K562 (cell line): ENCODE measurements around the gene MED12. TPM values are rescaled to one million over a fixed set of nuclear protein-coding genes. Genes with fewer than 3 reads are reported as not detected.

Experiments used
- ATAC-seq: fragments of 200-7000 bp; cut with Tn5 transposase; 3 replicates; pipeline ENCODE4 v1.9.1; 2020; ENCODE audit warnings: moderate library complexity
- BruUV-seq: library from RNA; stranded (reverse); fragments of 400-500 nt; replicated peaks from 2 replicates; lab custom pipeline; 2021; lab: Mats Ljungman, UMichigan
- CTCF ChIA-PET: fragments of 300-600 bp; formaldehyde crosslinking; extraction: SDS; loops from one replicate; lab custom pipeline; 2021; ENCODE audit warnings: low intra/inter-chr PET ratio; lab: Yijun Ruan, JAX
- POLR2A ChIA-PET: fragments of 300-600, 350-650 bp; sonication (Branson Sonifier 250); formaldehyde crosslinking; extraction: SDS; loops from one replicate; lab custom pipeline; 2021; ENCODE audit warnings: antibody characterized with exemption, inconsistent platforms; lab: Yijun Ruan, JAX
- DNase-seq, 4 experiments: peaks; one replicate each; pipeline versions ENCODE4 v3.0.0 to v3.0.0-alpha.2; 2011 to 2018; ENCODE audit warnings: low spot score in 3 of 4, mixed read lengths in 3 of 4; ENCODE audit errors: extremely low read depth in 1 of 4
- FAIRE-seq: peaks from 2 replicates; lab custom pipeline; 2011; peaks lifted over from hg19 to GRCh38; lab: Jason Lieb, UNC
- H2AFZ ChIP-seq: 2 replicates; pipeline ENCODE4 v1.6.0; 2011; ENCODE audit warnings: low read depth, low read length, control low read depth, inconsistent platforms
- H3K27ac ChIP-seq: fragments of 200-600 bp; 3 replicates; pipeline ENCODE4 v1.8.0; 2011; ENCODE audit warnings: low read depth, mild to moderate bottlenecking, control low read depth, inconsistent platforms, low read length, moderate library complexity, mixed read lengths; ENCODE audit errors: extremely low read depth
- H3K27me3 ChIP-seq, 2 experiments: fragments of 300-600 bp in 1 of 2; 2 replicates in 1 of 2; 3 replicates in 1 of 2; pipeline versions ENCODE4 v1.6.0 to v1.8.0; 2011; ENCODE audit warnings: inconsistent platforms in 2 of 2, low read length in 2 of 2, mild to moderate bottlenecking in 1 of 2, mixed read lengths in 1 of 2, moderate library complexity in 1 of 2; ENCODE audit not compliant: control insufficient read depth in 2 of 2, insufficient read depth in 2 of 2
- H3K36me3 ChIP-seq: fragments of 300-600 bp; 3 replicates; pipeline ENCODE4 v1.8.0; 2011; ENCODE audit warnings: mild to moderate bottlenecking, low read length, inconsistent platforms; ENCODE audit not compliant: control insufficient read depth, insufficient read depth
- H3K4me1 ChIP-seq, 2 experiments: fragments of 200-600 bp in 1 of 2; replicated peaks in 1 of 2; 2 replicates in 1 of 2; 3 replicates in 1 of 2; pipeline versions ENCODE4 v1.5.1 to v1.8.0; 2011; ENCODE audit warnings: inconsistent platforms in 2 of 2, low read length in 2 of 2, mild to moderate bottlenecking in 1 of 2, mixed read lengths in 1 of 2, moderate library complexity in 1 of 2; ENCODE audit not compliant: control insufficient read depth in 2 of 2, insufficient read depth in 2 of 2
- H3K4me2 ChIP-seq: 2 replicates; pipeline ENCODE4 v1.6.1; 2011; ENCODE audit warnings: low read length, control low read depth, inconsistent platforms, mixed read lengths; ENCODE audit not compliant: insufficient read depth
- H3K4me3 ChIP-seq: fragments of 200-600 bp; sonication (generic), shearing (Covaris generic); 2 replicates; pipeline ENCODE4 v1.5.1; 2016; ENCODE audit warnings: control low read depth, inconsistent platforms
- H3K79me2 ChIP-seq: fragments of 200-600 bp; 3 replicates; pipeline ENCODE4 v1.8.0; 2011; ENCODE audit warnings: low read length, inconsistent platforms; ENCODE audit not compliant: control insufficient read depth, insufficient read depth
- H3K9ac ChIP-seq, 2 experiments: 2 replicates each; pipeline versions ENCODE4 v1.6.0 to v1.6.1; 2011; ENCODE audit warnings: low read depth in 2 of 2, low read length in 2 of 2, control low read depth in 1 of 2, inconsistent platforms in 1 of 2, mild to moderate bottlenecking in 1 of 2, mixed read lengths in 1 of 2; ENCODE audit not compliant: insufficient read depth in 1 of 2
- H3K9me1 ChIP-seq: one replicate; pipeline ENCODE4 v1.6.0; 2011; ENCODE audit warnings: inconsistent platforms, mild to moderate bottlenecking, low read length, moderate library complexity; ENCODE audit not compliant: control insufficient read depth, insufficient read depth
- H3K9me3 ChIP-seq: replicated peaks from 2 replicates; pipeline ENCODE4 v1.5.1; 2011; ENCODE audit warnings: low read depth, low read length, inconsistent platforms; ENCODE audit not compliant: control insufficient read depth, insufficient read depth
- H4K20me1 ChIP-seq: replicated peaks from 2 replicates; pipeline ENCODE4 v1.6.1; 2011; ENCODE audit warnings: low read length, inconsistent platforms, mixed read lengths; ENCODE audit not compliant: control insufficient read depth, insufficient read depth
- CBFA2T3 ChIP-seq: fragments of 450-650 bp; IDR thresholded peaks from 2 replicates; pipeline ENCODE4 v1.6.1; 2017
- CBX8 ChIP-seq: fragments of 200-600 bp; sonication (generic); IDR thresholded peaks from 2 replicates; pipeline ENCODE4 v1.6.1; 2012; ENCODE audit warnings: borderline replicate concordance, mixed run types, low read depth, mild to moderate bottlenecking, moderate library complexity, mixed read lengths, low read length, control low read depth, inconsistent platforms; ENCODE audit not compliant: poor library complexity, severe bottlenecking; ENCODE audit errors: extremely low read depth
- CHD2 ChIP-seq: IDR thresholded peaks from 2 replicates; pipeline ENCODE4 v1.6.1; 2011; ENCODE audit warnings: low read depth, low read length
- EGR1 ChIP-seq: fragments of 450-650 bp; conservative IDR thresholded peaks from 2 replicates; pipeline ENCODE4 v1.6.1; 2017; ENCODE audit warnings: mild to moderate bottlenecking
- ETV1 ChIP-seq: fragments of 450-650 bp; conservative IDR thresholded peaks from 2 replicates; pipeline ENCODE4 v1.6.1; 2016; ENCODE audit warnings: missing genetic modification characterization, control low read depth, low read depth, missing compliant biosample characterization
- GABPA ChIP-seq: fragments of 200-800 bp; sonication (Bioruptor generic); conservative IDR thresholded peaks from 2 replicates; pipeline ENCODE4 v1.6.1; 2016; ENCODE audit warnings: low read depth, missing genetic modification characterization, missing compliant biosample characterization
- LEF1 ChIP-seq: fragments of 450-650 bp; IDR thresholded peaks from 2 replicates; pipeline ENCODE4 v1.6.1; 2016; ENCODE audit warnings: mild to moderate bottlenecking
- MEIS2 ChIP-seq: fragments of 450-650 bp; IDR thresholded peaks from 2 replicates; pipeline ENCODE4 v1.6.1; 2014; ENCODE audit warnings: mild to moderate bottlenecking; ENCODE audit not compliant: partially characterized antibody
- ZFX ChIP-seq: sonication (generic); formaldehyde crosslinking; IDR thresholded peaks from 2 replicates; pipeline ENCODE4 v1.8.0; 2022; ENCODE audit warnings: mild to moderate bottlenecking, missing genetic modification reagents, moderate library complexity
- ZNF766 ChIP-seq: fragments of 200-800 bp; sonication (Bioruptor generic); conservative IDR thresholded peaks from 2 replicates; pipeline ENCODE4 v1.6.1; 2016; ENCODE audit warnings: missing genetic modification characterization, missing compliant biosample characterization
- WGBS: fragments of 100-300 bp; shearing (Covaris generic); methylation state at CpG from one replicate; pipeline ENCODE4 v1.1.6; 2016; ENCODE audit warnings: low coverage, mixed read lengths; ENCODE audit not compliant: insufficient coverage; ENCODE audit errors: missing lambda C conversion rate; 5-methylcytosine and 5-hydroxymethylcytosine counted together
- in situ Hi-C: fragments of 300-500 bp; cut with MboI; formaldehyde crosslinking; loops from 4 replicates; pipeline ENCODE4 v1.15.0; 2018; ENCODE audit warnings: inconsistent platforms, mixed read lengths
- intact Hi-C: fragments of 100-400 bp; cut with micrococcal nuclease; formaldehyde crosslinking; loops from 2 replicates; pipeline ENCODE4 v1.14.2; 2022
- polyA plus RNA-seq, 8 experiments: library from polyadenylated mRNA; depleted of rRNA in 4 of 8; stranded (reverse) in 5 of 8; unstranded in 3 of 8; fragments of >200 nt; fragmentation: Nextera tagmentation in 2 of 8; fragmentation: Illumina TruSeq in 1 of 8; extraction: Ambion mirVana in 2 of 8; extraction: Trizol in 1 of 8; gene quantifications; 2 replicates each; pipeline versions ENCODE4 v1.2.1 to v1.2.3, GENCODE V29; 2011 to 2014; ENCODE audit warnings: inconsistent platforms in 1 of 8, missing spikeins in 1 of 8
- total RNA-seq, 7 experiments: library from RNA; depleted of rRNA in 6 of 7; stranded (reverse); fragments of >200 nt in 6 of 7; fragmentation: Illumina TruSeq in 2 of 7; extraction: Trizol in 2 of 7; gene quantifications; 2 replicates each; pipeline versions ENCODE4 v1.2.1 to v1.2.3, GENCODE V29; 2011 to 2021; ENCODE audit warnings: low replicate concordance in 1 of 7
- TF ChIP-seq, protein P1 (sequence below): fragments of 250-450 bp; sonication (Bioruptor Pico); IDR thresholded peaks from 2 replicates; pipeline ENCODE4 v1.5.0; 2020; ENCODE audit warnings: mild to moderate bottlenecking, borderline replicate concordance
- TF ChIP-seq, protein P2 (sequence below): fragments of 450-650 bp; IDR thresholded peaks from 2 replicates; pipeline ENCODE4 v1.6.1; 2016
- TF ChIP-seq, protein P3 (sequence below): fragments of 450-650 bp; IDR thresholded peaks from 2 replicates; pipeline ENCODE4 v1.6.1; 2017; ENCODE audit warnings: antibody characterized with exemption, mild to moderate bottlenecking

Gene MED12
- total and polyA plus RNA-seq, 9 of the 15 experiments (the other 6 are each of a cell fraction or from before 2014, with no cell fraction given): 1.6 to 49.7 (median 8.6) TPM

DNA sequence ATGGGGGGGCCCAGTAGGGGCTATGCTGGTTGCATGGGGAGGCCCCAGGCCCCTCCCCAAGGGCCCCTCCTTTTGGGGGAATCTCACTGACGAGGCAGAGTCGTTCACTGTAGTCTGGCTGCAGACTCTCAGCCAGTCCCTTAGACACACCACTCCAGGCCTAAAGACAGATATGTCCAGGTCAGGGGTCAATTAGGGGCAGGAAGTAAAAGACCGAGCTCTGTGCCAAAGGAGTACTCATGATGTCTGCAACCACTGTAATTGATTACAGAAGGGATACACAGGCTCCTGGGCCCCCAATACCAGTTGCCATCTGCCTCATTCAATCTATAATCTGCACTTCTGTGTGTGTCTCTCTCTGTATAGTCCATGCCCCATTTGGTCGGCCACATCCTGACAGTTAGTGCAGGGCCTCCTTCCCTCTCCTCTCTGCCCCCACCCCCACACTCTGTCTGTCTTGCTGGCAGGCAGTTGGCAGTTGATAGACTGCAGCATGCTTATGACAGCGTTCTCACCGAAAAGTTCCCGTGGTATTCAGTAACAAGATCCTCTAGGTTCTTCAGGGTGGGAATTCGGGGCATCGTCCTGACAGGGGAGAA is 10.5 kb upstream of the MED12 start:
- DNase-seq (peak in 2 of 4 experiments; percentile 51 to 69), FAIRE-seq (peak; percentile 80), ATAC-seq (peak; percentile 36)
- Histone ChIP-seq H3K9ac (peak overlapping the region; percentile 35 to 38; a peak in 3 of 4 replicates), H3K36me3 (no peaks in the 10 kb centered on the region), H3K79me2 (peaks cover 24% of the 10 kb centered on the region; the same call in 2 of the 3 replicates), H2AFZ (peak overlapping the region; percentile 75), H3K27me3 (no peaks in the 10 kb centered on the region), H3K9me1 (no peaks in the 10 kb centered on the region), H3K4me1 (peaks cover 41 to 76% of the 10 kb centered on the region in 2 experiments), H3K4me3 (no peak overlapping the region), H3K9me3 (no peaks in the 10 kb centered on the region), H3K4me2 (peak overlapping the region; percentile 50), H3K27ac (peak overlapping the region; percentile 58), H4K20me1 (no peaks in the 10 kb centered on the region)
- CTCF ChIA-PET: no interaction called here
- in situ Hi-C loops: no loop called here
- TSS peak; percentile 17 for BruUV-seq
- intact Hi-C loops: no loop called here
- 0% methylated on average over 3 of the region's 9 CpGs for WGBS
- POLR2A ChIA-PET: interaction anchor here (1.3 kb wide), 1 partner anchor 23 kb away, joined by 4 read pairs; no protein-coding TSS in a partner anchor
- TF ChIP-seq ETV1 (tag) (peak; percentile 39; the same call in 1 of the 2 replicates), MEIS2 (peak; percentile 34), LEF1 (0 out of 2 replicates have a peak, but pooled peaks have one; percentile 21), CBX8 (no peak), EGR1 (no peak; the same call in 1 of the 2 replicates), CBFA2T3 (peak; percentile 31; the same call in 1 of the 2 replicates), CHD2 (no peak), ZNF766 (CRISPR knock-in tag) (no peak), ZFX (CRISPR knock-in tag) (0 out of 2 replicates have a peak, but pooled peaks have one; percentile 24), GABPA (0 out of 2 replicates have a peak, but pooled peaks have one; percentile 18)
- TF ChIP-seq, protein P1, sequence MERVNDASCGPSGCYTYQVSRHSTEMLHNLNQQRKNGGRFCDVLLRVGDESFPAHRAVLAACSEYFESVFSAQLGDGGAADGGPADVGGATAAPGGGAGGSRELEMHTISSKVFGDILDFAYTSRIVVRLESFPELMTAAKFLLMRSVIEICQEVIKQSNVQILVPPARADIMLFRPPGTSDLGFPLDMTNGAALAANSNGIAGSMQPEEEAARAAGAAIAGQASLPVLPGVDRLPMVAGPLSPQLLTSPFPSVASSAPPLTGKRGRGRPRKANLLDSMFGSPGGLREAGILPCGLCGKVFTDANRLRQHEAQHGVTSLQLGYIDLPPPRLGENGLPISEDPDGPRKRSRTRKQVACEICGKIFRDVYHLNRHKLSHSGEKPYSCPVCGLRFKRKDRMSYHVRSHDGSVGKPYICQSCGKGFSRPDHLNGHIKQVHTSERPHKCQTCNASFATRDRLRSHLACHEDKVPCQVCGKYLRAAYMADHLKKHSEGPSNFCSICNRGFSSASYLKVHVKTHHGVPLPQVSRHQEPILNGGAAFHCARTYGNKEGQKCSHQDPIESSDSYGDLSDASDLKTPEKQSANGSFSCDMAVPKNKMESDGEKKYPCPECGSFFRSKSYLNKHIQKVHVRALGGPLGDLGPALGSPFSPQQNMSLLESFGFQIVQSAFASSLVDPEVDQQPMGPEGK: no peak
- TF ChIP-seq, protein P2, sequence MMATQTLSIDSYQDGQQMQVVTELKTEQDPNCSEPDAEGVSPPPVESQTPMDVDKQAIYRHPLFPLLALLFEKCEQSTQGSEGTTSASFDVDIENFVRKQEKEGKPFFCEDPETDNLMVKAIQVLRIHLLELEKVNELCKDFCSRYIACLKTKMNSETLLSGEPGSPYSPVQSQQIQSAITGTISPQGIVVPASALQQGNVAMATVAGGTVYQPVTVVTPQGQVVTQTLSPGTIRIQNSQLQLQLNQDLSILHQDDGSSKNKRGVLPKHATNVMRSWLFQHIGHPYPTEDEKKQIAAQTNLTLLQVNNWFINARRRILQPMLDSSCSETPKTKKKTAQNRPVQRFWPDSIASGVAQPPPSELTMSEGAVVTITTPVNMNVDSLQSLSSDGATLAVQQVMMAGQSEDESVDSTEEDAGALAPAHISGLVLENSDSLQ: peak; percentile 27; the same call in 1 of the 2 replicates
- TF ChIP-seq, protein P3, sequence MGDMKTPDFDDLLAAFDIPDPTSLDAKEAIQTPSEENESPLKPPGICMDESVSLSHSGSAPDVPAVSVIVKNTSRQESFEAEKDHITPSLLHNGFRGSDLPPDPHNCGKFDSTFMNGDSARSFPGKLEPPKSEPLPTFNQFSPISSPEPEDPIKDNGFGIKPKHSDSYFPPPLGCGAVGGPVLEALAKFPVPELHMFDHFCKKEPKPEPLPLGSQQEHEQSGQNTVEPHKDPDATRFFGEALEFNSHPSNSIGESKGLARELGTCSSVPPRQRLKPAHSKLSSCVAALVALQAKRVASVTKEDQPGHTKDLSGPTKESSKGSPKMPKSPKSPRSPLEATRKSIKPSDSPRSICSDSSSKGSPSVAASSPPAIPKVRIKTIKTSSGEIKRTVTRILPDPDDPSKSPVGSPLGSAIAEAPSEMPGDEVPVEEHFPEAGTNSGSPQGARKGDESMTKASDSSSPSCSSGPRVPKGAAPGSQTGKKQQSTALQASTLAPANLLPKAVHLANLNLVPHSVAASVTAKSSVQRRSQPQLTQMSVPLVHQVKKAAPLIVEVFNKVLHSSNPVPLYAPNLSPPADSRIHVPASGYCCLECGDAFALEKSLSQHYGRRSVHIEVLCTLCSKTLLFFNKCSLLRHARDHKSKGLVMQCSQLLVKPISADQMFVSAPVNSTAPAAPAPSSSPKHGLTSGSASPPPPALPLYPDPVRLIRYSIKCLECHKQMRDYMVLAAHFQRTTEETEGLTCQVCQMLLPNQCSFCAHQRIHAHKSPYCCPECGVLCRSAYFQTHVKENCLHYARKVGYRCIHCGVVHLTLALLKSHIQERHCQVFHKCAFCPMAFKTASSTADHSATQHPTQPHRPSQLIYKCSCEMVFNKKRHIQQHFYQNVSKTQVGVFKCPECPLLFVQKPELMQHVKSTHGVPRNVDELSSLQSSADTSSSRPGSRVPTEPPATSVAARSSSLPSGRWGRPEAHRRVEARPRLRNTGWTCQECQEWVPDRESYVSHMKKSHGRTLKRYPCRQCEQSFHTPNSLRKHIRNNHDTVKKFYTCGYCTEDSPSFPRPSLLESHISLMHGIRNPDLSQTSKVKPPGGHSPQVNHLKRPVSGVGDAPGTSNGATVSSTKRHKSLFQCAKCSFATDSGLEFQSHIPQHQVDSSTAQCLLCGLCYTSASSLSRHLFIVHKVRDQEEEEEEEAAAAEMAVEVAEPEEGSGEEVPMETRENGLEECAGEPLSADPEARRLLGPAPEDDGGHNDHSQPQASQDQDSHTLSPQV: peak; percentile 74
